ENCODE measurements around the gene DIAPH3. TPM values are rescaled to one million over a fixed set of nuclear protein-coding genes. Genes with fewer than 3 reads are reported as not detected.

DIAPH3 gene
- polyA plus RNA-seq, 1 donor from 2014 or later, result 0.37 TPM

DNA sequence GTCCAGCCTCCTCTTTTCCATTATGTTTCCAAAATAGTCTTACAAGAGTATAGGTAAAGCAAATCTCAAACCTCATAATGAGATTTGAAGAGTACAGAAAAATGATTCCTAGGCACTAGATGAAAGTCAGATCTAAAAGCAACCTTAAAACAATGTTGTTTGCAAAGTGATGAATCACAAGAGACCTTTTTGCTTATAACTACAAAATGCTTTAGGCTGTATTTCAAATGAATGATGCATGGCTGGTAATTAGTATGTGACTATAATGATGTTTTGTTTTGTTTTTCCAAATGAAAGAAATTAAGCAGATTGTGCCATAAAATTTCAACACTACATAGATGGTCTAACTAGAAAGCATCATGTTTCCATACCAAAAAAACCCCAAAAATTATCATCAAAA is 272.7 kb downstream of the DIAPH3 start:
- H4K20me1 ChIP-seq (ENCODE audit: insufficient read depth), result no peaks in the 10 kb centered on the region
- H3K36me3 ChIP-seq (ENCODE audit: insufficient read depth, low read length), result no peaks in the 10 kb centered on the region
- H3K4me2 ChIP-seq (ENCODE audit: low read length), result no peak overlapping the region
- H3F3A ChIP-seq (ENCODE audit: insufficient read depth, low read length, poor library complexity, severe bottlenecking), result no peaks in the 10 kb centered on the region
- no peak overlapping the region for H3K9ac ChIP-seq (ENCODE audit: low read length)
- TF ChIP-seq EZH2 (IDR thresholded peaks at IDR 0.05; ENCODE audit: borderline replicate concordance, insufficient read depth, low read length, poor library complexity, severe bottlenecking), result no peak
- TF ChIP-seq EP300 (conservative IDR thresholded peaks at IDR 0.05; ENCODE audit: poor library complexity, severe bottlenecking), result no peak
- no peak for TF ChIP-seq RAD21 (conservative IDR thresholded peaks at IDR 0.05)
- no peaks in the 10 kb centered on the region for H3K9me3 ChIP-seq (ENCODE audit: low read length)
- no peak overlapping the region for H3K27ac ChIP-seq (ENCODE audit: low read length)
- no peak overlapping the region for H3K4me3 ChIP-seq (ENCODE audit: low read length)
- H3K9me2 ChIP-seq (ENCODE audit: insufficient read depth, low read length), result no peaks in the 10 kb centered on the region
- no peaks in the 10 kb centered on the region for H3K79me2 ChIP-seq (replicated peaks; ENCODE audit: insufficient read depth, low read length)
- H3K27me3 ChIP-seq (ENCODE audit: insufficient read depth, low read depth, low read length), result no peaks in the 10 kb centered on the region
- no peak overlapping the region for H2AFZ ChIP-seq (ENCODE audit: low read depth, low read length)

DNA sequence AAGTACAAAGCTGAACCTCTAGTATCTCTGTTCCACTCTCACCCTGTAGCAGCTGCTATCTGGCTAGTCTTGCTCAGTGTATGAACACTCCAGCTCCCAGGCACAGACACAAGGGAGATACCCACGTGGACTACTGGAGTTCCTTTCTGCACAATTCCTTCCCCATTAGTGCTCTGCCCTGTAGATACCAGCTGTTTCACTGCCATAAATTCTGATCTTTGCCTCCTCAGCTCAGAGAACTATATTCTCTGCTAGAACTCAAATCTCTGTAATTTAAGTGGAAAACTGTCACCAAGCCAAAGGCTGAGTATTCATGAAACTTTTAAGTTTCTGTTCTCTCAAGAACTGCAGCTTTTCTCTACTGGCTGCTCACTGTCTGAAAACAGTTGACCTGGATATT is 273.7 kb downstream of the DIAPH3 start:
- Histone ChIP-seq H2AFZ (ENCODE audit: low read depth, low read length) (no peak overlapping the region), H3K4me2 (ENCODE audit: low read length) (no peak overlapping the region), H3K27me3 (ENCODE audit: insufficient read depth, low read depth, low read length) (no peaks in the 10 kb centered on the region), H3K9ac (ENCODE audit: low read length) (no peak overlapping the region), H3K36me3 (ENCODE audit: insufficient read depth, low read length) (no peaks in the 10 kb centered on the region), H3K9me2 (ENCODE audit: insufficient read depth, low read length) (no peaks in the 10 kb centered on the region), H3K27ac (ENCODE audit: low read length) (no peak overlapping the region), H3F3A (ENCODE audit: insufficient read depth, low read length, poor library complexity, severe bottlenecking) (no peaks in the 10 kb centered on the region), H3K79me2 (replicated peaks; ENCODE audit: insufficient read depth, low read length) (no peaks in the 10 kb centered on the region), H3K9me3 (ENCODE audit: low read length) (no peaks in the 10 kb centered on the region), H3K4me3 (ENCODE audit: low read length) (no peak overlapping the region), H4K20me1 (ENCODE audit: insufficient read depth) (no peaks in the 10 kb centered on the region)
- no peak for TF ChIP-seq SMC3 (conservative IDR thresholded peaks at IDR 0.05; ENCODE audit: poor library complexity)
- TF ChIP-seq RAD21 (conservative IDR thresholded peaks at IDR 0.05), result no peak
- TF ChIP-seq EP300 (conservative IDR thresholded peaks at IDR 0.05; ENCODE audit: poor library complexity, severe bottlenecking), result no peak
- no peak for TF ChIP-seq TAF1 (IDR thresholded peaks at IDR 0.05; ENCODE audit: low read depth)
- TF ChIP-seq, protein P1, sequence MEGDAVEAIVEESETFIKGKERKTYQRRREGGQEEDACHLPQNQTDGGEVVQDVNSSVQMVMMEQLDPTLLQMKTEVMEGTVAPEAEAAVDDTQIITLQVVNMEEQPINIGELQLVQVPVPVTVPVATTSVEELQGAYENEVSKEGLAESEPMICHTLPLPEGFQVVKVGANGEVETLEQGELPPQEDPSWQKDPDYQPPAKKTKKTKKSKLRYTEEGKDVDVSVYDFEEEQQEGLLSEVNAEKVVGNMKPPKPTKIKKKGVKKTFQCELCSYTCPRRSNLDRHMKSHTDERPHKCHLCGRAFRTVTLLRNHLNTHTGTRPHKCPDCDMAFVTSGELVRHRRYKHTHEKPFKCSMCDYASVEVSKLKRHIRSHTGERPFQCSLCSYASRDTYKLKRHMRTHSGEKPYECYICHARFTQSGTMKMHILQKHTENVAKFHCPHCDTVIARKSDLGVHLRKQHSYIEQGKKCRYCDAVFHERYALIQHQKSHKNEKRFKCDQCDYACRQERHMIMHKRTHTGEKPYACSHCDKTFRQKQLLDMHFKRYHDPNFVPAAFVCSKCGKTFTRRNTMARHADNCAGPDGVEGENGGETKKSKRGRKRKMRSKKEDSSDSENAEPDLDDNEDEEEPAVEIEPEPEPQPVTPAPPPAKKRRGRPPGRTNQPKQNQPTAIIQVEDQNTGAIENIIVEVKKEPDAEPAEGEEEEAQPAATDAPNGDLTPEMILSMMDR (IDR thresholded peaks at IDR 0.05; ENCODE audit: poor library complexity, severe bottlenecking), result no peak
- TF ChIP-seq POLR2AphosphoS5 (IDR thresholded peaks at IDR 0.05), result no peak
- TF ChIP-seq, protein P2, sequence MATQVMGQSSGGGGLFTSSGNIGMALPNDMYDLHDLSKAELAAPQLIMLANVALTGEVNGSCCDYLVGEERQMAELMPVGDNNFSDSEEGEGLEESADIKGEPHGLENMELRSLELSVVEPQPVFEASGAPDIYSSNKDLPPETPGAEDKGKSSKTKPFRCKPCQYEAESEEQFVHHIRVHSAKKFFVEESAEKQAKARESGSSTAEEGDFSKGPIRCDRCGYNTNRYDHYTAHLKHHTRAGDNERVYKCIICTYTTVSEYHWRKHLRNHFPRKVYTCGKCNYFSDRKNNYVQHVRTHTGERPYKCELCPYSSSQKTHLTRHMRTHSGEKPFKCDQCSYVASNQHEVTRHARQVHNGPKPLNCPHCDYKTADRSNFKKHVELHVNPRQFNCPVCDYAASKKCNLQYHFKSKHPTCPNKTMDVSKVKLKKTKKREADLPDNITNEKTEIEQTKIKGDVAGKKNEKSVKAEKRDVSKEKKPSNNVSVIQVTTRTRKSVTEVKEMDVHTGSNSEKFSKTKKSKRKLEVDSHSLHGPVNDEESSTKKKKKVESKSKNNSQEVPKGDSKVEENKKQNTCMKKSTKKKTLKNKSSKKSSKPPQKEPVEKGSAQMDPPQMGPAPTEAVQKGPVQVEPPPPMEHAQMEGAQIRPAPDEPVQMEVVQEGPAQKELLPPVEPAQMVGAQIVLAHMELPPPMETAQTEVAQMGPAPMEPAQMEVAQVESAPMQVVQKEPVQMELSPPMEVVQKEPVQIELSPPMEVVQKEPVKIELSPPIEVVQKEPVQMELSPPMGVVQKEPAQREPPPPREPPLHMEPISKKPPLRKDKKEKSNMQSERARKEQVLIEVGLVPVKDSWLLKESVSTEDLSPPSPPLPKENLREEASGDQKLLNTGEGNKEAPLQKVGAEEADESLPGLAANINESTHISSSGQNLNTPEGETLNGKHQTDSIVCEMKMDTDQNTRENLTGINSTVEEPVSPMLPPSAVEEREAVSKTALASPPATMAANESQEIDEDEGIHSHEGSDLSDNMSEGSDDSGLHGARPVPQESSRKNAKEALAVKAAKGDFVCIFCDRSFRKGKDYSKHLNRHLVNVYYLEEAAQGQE (IDR thresholded peaks at IDR 0.05; ENCODE audit: borderline replicate concordance), result no peak
- TF ChIP-seq EZH2 (IDR thresholded peaks at IDR 0.05; ENCODE audit: borderline replicate concordance, insufficient read depth, low read length, poor library complexity, severe bottlenecking), result no peak

DNA sequence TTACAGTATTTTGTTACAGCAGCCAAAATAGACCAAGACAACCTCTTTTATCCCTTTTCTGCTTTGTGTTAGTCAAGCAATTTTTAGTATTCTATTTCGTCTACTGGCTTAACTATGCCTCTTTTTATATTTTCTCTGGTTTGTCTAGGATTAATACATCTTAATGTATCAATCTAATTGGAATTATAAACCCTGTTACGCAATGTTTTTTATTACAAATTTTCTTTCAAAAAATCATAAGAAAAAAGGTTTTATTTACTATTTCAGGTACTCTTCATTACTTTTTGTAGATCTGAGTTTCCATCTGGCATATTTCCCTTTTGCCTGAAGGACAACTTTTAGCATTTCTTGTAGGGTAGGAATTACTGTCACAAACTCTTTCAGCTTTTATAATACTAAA is 275.3 kb downstream of the DIAPH3 start:
- no peak overlapping the region for H3K4me2 ChIP-seq (ENCODE audit: low read length)
- no peak overlapping the region for H3K27ac ChIP-seq (ENCODE audit: low read length)
- no peaks in the 10 kb centered on the region for H3K9me2 ChIP-seq (ENCODE audit: insufficient read depth, low read length)
- no peak overlapping the region for H3K9ac ChIP-seq (ENCODE audit: low read length)
- H3K36me3 ChIP-seq (ENCODE audit: insufficient read depth, low read length), result no peaks in the 10 kb centered on the region
- H2AFZ ChIP-seq (ENCODE audit: low read depth, low read length), result no peak overlapping the region
- no peaks in the 10 kb centered on the region for H3K27me3 ChIP-seq (ENCODE audit: insufficient read depth, low read depth, low read length)
- TF ChIP-seq RAD21 (conservative IDR thresholded peaks at IDR 0.05) (no peak), MXI1 (conservative IDR thresholded peaks at IDR 0.05; ENCODE audit: poor library complexity, severe bottlenecking) (no peak), EP300 (conservative IDR thresholded peaks at IDR 0.05; ENCODE audit: poor library complexity, severe bottlenecking) (no peak), SMC3 (conservative IDR thresholded peaks at IDR 0.05; ENCODE audit: poor library complexity) (no peak), TAF1 (IDR thresholded peaks at IDR 0.05; ENCODE audit: low read depth) (no peak), POLR2AphosphoS5 (IDR thresholded peaks at IDR 0.05) (no peak), EZH2 (IDR thresholded peaks at IDR 0.05; ENCODE audit: borderline replicate concordance, insufficient read depth, low read length, poor library complexity, severe bottlenecking) (no peak)
- TF ChIP-seq, protein P2 (IDR thresholded peaks at IDR 0.05; ENCODE audit: borderline replicate concordance), result no peak
- TF ChIP-seq, protein P1 (IDR thresholded peaks at IDR 0.05; ENCODE audit: poor library complexity, severe bottlenecking), result no peak
- no peaks in the 10 kb centered on the region for H3F3A ChIP-seq (ENCODE audit: insufficient read depth, low read length, poor library complexity, severe bottlenecking)
- no peaks in the 10 kb centered on the region for H3K79me2 ChIP-seq (replicated peaks; ENCODE audit: insufficient read depth, low read length)
- no peaks in the 10 kb centered on the region for H3K9me3 ChIP-seq (ENCODE audit: low read length)
- no peaks in the 10 kb centered on the region for H4K20me1 ChIP-seq (ENCODE audit: insufficient read depth)
- no peak overlapping the region for H3K4me3 ChIP-seq (ENCODE audit: low read length)
